Upper lobe of left lung (tissue), 4 donors: Measurements from ENCODE around the gene ALKBH5.

Experiments used
- EP300 ChIP-seq, 4 donors: sonication (generic); formaldehyde crosslinking; IDR thresholded peaks; one replicate each; pipeline ENCODE4 v1.5.1; 2017; ENCODE audit warnings: antibody characterized with exemption in 4 of 4, control low read depth in 2 of 4
- TF ChIP-seq, protein P1 (sequence below), 6 experiments: fragments of 450-650 bp in 4 of 6; fragments of 200-600 bp in 2 of 6; sonication (generic) in 2 of 6; IDR thresholded peaks; one replicate each; pipeline ENCODE4 v1.5.1; 2016 to 2019; ENCODE audit warnings: antibody characterized with exemption in 6 of 6

DNA sequence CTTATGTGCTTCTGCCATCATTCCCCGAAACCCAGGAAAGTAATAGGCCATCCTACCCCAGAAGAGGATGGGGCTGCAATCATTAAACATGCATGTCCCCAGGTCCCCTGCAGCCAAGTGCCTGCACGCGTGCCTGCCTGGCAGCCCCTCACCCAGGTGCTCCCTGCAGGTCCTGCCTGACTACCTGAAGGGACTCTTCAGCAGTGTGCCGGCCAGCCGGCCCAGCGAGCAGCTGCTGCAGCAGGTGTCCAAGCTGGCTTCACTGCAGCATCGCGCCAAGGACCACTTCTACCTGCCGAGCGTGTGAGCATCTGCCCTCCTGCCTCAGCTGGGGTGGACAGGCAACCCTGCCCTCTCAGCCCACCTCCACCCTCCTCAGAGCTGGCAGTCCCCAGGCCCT lies 16.2 kb upstream of the ALKBH5 start:
- TF ChIP-seq, protein P1, sequence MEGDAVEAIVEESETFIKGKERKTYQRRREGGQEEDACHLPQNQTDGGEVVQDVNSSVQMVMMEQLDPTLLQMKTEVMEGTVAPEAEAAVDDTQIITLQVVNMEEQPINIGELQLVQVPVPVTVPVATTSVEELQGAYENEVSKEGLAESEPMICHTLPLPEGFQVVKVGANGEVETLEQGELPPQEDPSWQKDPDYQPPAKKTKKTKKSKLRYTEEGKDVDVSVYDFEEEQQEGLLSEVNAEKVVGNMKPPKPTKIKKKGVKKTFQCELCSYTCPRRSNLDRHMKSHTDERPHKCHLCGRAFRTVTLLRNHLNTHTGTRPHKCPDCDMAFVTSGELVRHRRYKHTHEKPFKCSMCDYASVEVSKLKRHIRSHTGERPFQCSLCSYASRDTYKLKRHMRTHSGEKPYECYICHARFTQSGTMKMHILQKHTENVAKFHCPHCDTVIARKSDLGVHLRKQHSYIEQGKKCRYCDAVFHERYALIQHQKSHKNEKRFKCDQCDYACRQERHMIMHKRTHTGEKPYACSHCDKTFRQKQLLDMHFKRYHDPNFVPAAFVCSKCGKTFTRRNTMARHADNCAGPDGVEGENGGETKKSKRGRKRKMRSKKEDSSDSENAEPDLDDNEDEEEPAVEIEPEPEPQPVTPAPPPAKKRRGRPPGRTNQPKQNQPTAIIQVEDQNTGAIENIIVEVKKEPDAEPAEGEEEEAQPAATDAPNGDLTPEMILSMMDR (IDR thresholded peaks at IDR 0.05) = no peak
- no peak for TF ChIP-seq EP300 (IDR thresholded peaks at IDR 0.05)
